H1 (cell line): ENCODE data around the gene CACNA1A. TPM values are rescaled to one million over a fixed set of nuclear protein-coding genes. Genes with fewer than 3 reads are reported as not detected.

Source experiments
- CTCF ChIA-PET: fragments of 300-600 bp; sonication (Branson Sonifier 250); formaldehyde crosslinking; loops from one replicate; lab custom pipeline; 2021; ENCODE audit not compliant: partially characterized antibody; lab: Charles Lee
- POLR2A ChIA-PET: fragments of 300-600 bp; sonication (Branson Sonifier 250); formaldehyde crosslinking; loops from one replicate; lab custom pipeline; 2021; ENCODE audit warnings: inconsistent platforms; ENCODE audit not compliant: partially characterized antibody; lab: Charles Lee
- DNase-seq, 2 experiments: peaks; one replicate each; pipeline versions ENCODE4 v3.0.0 to v3.0.0-alpha.2; 2010 to 2022; ENCODE audit warnings: low spot score in 2 of 2, low read depth in 1 of 2, mixed read lengths in 1 of 2
- FAIRE-seq: peaks from 2 replicates; lab custom pipeline; 2011; peaks lifted over from hg19 to GRCh38; lab: Jason Lieb, UNC
- H2AFZ ChIP-seq: 2 replicates; pipeline ENCODE4 v1.8.1; 2012; ENCODE audit warnings: low read length, inconsistent platforms
- H2AK5ac ChIP-seq: 2 replicates; pipeline ENCODE4 v1.6.1; 2013; ENCODE audit warnings: low read depth, low read length
- H2BK120ac ChIP-seq: replicated peaks from 2 replicates; pipeline ENCODE3; 2013; ENCODE audit warnings: low read depth, low read length, inconsistent platforms
- H2BK12ac ChIP-seq: 2 replicates; pipeline ENCODE4 v1.6.1; 2013; ENCODE audit warnings: low read depth, low read length
- H2BK15ac ChIP-seq: 2 replicates; pipeline ENCODE4 v1.6.1; 2013; ENCODE audit warnings: low read length
- H2BK20ac ChIP-seq: 2 replicates; pipeline ENCODE4 v1.6.1; 2013; ENCODE audit warnings: low read length
- H2BK5ac ChIP-seq: 2 replicates; pipeline ENCODE4 v1.6.1; 2013; ENCODE audit warnings: low read depth, low read length
- H3K14ac ChIP-seq: 2 replicates; pipeline ENCODE4 v1.6.1; 2013; ENCODE audit warnings: inconsistent platforms; ENCODE audit not compliant: insufficient read length
- H3K18ac ChIP-seq: 2 replicates; pipeline ENCODE4 v1.6.1; 2013; ENCODE audit warnings: low read length; ENCODE audit errors: extremely low read depth
- H3K23ac ChIP-seq: 2 replicates; pipeline ENCODE4 v1.6.1; 2013; ENCODE audit warnings: inconsistent platforms; ENCODE audit not compliant: insufficient read length
- H3K23me2 ChIP-seq: 2 replicates; pipeline ENCODE4 v1.6.1; 2013; ENCODE audit warnings: low read depth, low read length
- H3K27ac ChIP-seq: 2 replicates; pipeline ENCODE4 v1.6.1; 2011; ENCODE audit warnings: low read depth, low read length, inconsistent platforms
- H3K27me3 ChIP-seq, 4 experiments: replicated peaks in 1 of 4; 1 replicate in 1 of 4; 2 replicates in 3 of 4; pipeline versions ENCODE4 v1.6.1 to v1.8.1; 2011 to 2013; ENCODE audit warnings: low read length in 3 of 4, mild to moderate bottlenecking in 3 of 4, inconsistent platforms in 2 of 4, mixed read lengths in 2 of 4, moderate library complexity in 1 of 4; ENCODE audit not compliant: control insufficient read depth in 3 of 4, insufficient read depth in 3 of 4; ENCODE audit errors: extremely low read depth in 1 of 4
- H3K36me3 ChIP-seq, 4 experiments: 2 replicates each; pipeline versions ENCODE4 v1.6.1 to v1.8.1; 2011 to 2013; ENCODE audit warnings: mild to moderate bottlenecking in 4 of 4, low read length in 3 of 4, moderate library complexity in 2 of 4, control low read depth in 1 of 4, inconsistent platforms in 1 of 4; ENCODE audit not compliant: insufficient read depth in 4 of 4, control insufficient read depth in 2 of 4
- H3K4ac ChIP-seq: replicated peaks from 2 replicates; pipeline ENCODE3; 2013; ENCODE audit warnings: low read length, low read depth, mixed read lengths, inconsistent platforms; ENCODE audit not compliant: insufficient read length
- H3K4me1 ChIP-seq, 4 experiments: replicated peaks in 1 of 4; 1 replicate in 1 of 4; 2 replicates in 3 of 4; pipeline versions ENCODE4 v1.6.1 to v1.8.1; 2011 to 2013; ENCODE audit warnings: low read length in 3 of 4, inconsistent platforms in 2 of 4, mixed read lengths in 1 of 4; ENCODE audit not compliant: insufficient read depth in 4 of 4, control insufficient read depth in 3 of 4
- H3K4me2 ChIP-seq, 2 experiments: 2 replicates each; pipeline versions ENCODE4 v1.6.1 to v1.8.1; 2011 to 2013; ENCODE audit warnings: low read depth in 2 of 2, low read length in 2 of 2, control low read depth in 1 of 2, inconsistent platforms in 1 of 2, mild to moderate bottlenecking in 1 of 2; ENCODE audit not compliant: insufficient read depth in 1 of 2
- H3K4me3 ChIP-seq, 4 experiments: fragments of 200-600, 300-600 bp in 1 of 4; sonication (generic), shearing (Covaris generic), sonication (Bioruptor Twin) in 1 of 4; 2 replicates each; pipeline versions ENCODE4 v1.5.1 to v1.8.1; 2011 to 2016; ENCODE audit warnings: low read length in 4 of 4, low read depth in 3 of 4, control low read depth in 2 of 4, inconsistent platforms in 2 of 4, mild to moderate bottlenecking in 2 of 4, mixed read lengths in 1 of 4, moderate library complexity in 1 of 4; ENCODE audit not compliant: insufficient read depth in 2 of 4; ENCODE audit errors: extremely low read depth in 1 of 4
- H3K56ac ChIP-seq: replicated peaks from 2 replicates; pipeline ENCODE3; 2013; ENCODE audit warnings: low read depth, mild to moderate bottlenecking, mixed read lengths, low read length, inconsistent platforms; ENCODE audit not compliant: insufficient read length
- H3K79me1 ChIP-seq: 2 replicates; pipeline ENCODE4 v1.6.1; 2013; ENCODE audit warnings: low read depth, low read length, control low read depth
- H3K79me2 ChIP-seq, 2 experiments: 2 replicates each; pipeline versions ENCODE4 v1.6.1 to v1.8.1; 2012 to 2013; ENCODE audit warnings: low read length in 2 of 2, mild to moderate bottlenecking in 2 of 2, inconsistent platforms in 1 of 2; ENCODE audit not compliant: insufficient read depth in 2 of 2, control insufficient read depth in 1 of 2
- H3K9ac ChIP-seq, 4 experiments: replicated peaks in 1 of 4; 1 replicate in 1 of 4; 2 replicates in 3 of 4; pipeline versions ENCODE4 v1.6.1 to v1.8.1; 2011 to 2013; ENCODE audit warnings: low read depth in 3 of 4, low read length in 3 of 4, control low read depth in 2 of 4, mild to moderate bottlenecking in 2 of 4, moderate library complexity in 2 of 4, inconsistent platforms in 1 of 4; ENCODE audit errors: extremely low read depth in 1 of 4
- H3K9me3 ChIP-seq, 2 experiments: 2 replicates each; pipeline versions ENCODE4 v1.6.1 to v1.8.1; 2012 to 2013; ENCODE audit warnings: mild to moderate bottlenecking in 2 of 2, moderate library complexity in 2 of 2, control low read depth in 1 of 2, inconsistent platforms in 1 of 2, low read depth in 1 of 2, low read length in 1 of 2, mixed read lengths in 1 of 2; ENCODE audit not compliant: insufficient read depth in 2 of 2
- H4K20me1 ChIP-seq, 2 experiments: replicated peaks in 1 of 2; 2 replicates each; pipeline versions ENCODE3 to v1.8.1; 2011 to 2013; ENCODE audit warnings: inconsistent platforms in 2 of 2, low read length in 2 of 2, mild to moderate bottlenecking in 1 of 2; ENCODE audit not compliant: insufficient read depth in 2 of 2, control insufficient read depth in 1 of 2
- H4K5ac ChIP-seq: 2 replicates; pipeline ENCODE4 v1.6.1; 2013; ENCODE audit warnings: low read length, low read depth, mixed read lengths, inconsistent platforms; ENCODE audit not compliant: insufficient read length
- H4K8ac ChIP-seq: 2 replicates; pipeline ENCODE4 v1.8.0; 2013; ENCODE audit warnings: mild to moderate bottlenecking, moderate library complexity, low read length, inconsistent platforms; ENCODE audit not compliant: insufficient read depth; ENCODE audit errors: extremely low read depth
- H4K91ac ChIP-seq: replicated peaks from 2 replicates; pipeline ENCODE3; 2013; ENCODE audit warnings: low read length, mixed read lengths, inconsistent platforms; ENCODE audit not compliant: insufficient read length
- CEBPB ChIP-seq: IDR thresholded peaks from 2 replicates; pipeline ENCODE4 v1.6.1; 2012; ENCODE audit warnings: low read depth, low read length
- CHD1 ChIP-seq: IDR thresholded peaks from 2 replicates; pipeline ENCODE4 v1.6.1; 2012; ENCODE audit warnings: low read depth, low read length, improper control_type of control experiment
- JUN ChIP-seq: IDR thresholded peaks from 2 replicates; pipeline ENCODE4 v1.6.1; 2011; ENCODE audit warnings: low read depth, mild to moderate bottlenecking, improper control_type of control experiment, low read length
- WGBS, 2 experiments: shearing (Covaris generic) in 1 of 2; methylation state at CpG; one replicate each; pipeline versions ENCODE4 v1.1.6 to v1.1.7; 2013 to 2015; ENCODE audit warnings: low lambda C conversion rate in 2 of 2, mixed read lengths in 2 of 2, inconsistent platforms in 1 of 2, low coverage in 1 of 2, missing lambda C conversion rate in 1 of 2; ENCODE audit not compliant: insufficient replicate concordance in 2 of 2, insufficient coverage in 1 of 2, insufficient read length in 1 of 2; ENCODE audit errors: extremely low coverage in 1 of 2, missing lambda C conversion rate in 1 of 2; 5-methylcytosine and 5-hydroxymethylcytosine counted together
- polyA plus RNA-seq, 7 experiments: library from polyadenylated mRNA; depleted of rRNA in 3 of 7; stranded (reverse) in 5 of 7; unstranded in 2 of 7; fragments of >200 nt in 5 of 7; fragments of 200-250 nt in 2 of 7; gene quantifications; 1 replicate in 5 of 7; 2 replicates in 1 of 7; 4 replicates in 1 of 7; pipeline versions ENCODE4 v1.2.1 to v1.2.3, GENCODE V29; 2011 to 2013; ENCODE audit warnings: missing spikeins in 2 of 7, mixed read lengths in 2 of 7
- total RNA-seq: library from RNA; stranded (reverse); fragmentation: NEBNext Ultra II Directional; extraction: Animal tissue kit (Norgen Biotek cat#: 25700); gene quantifications from 2 replicates; pipeline ENCODE4 v1.2.1, GENCODE V29; 2021

Gene CACNA1A
- total and polyA plus RNA-seq, 2 of the 8 experiments (the other 6 are each of a cell fraction or from before 2014, with no cell fraction given) = 10.7 to 25.3 TPM

DNA sequence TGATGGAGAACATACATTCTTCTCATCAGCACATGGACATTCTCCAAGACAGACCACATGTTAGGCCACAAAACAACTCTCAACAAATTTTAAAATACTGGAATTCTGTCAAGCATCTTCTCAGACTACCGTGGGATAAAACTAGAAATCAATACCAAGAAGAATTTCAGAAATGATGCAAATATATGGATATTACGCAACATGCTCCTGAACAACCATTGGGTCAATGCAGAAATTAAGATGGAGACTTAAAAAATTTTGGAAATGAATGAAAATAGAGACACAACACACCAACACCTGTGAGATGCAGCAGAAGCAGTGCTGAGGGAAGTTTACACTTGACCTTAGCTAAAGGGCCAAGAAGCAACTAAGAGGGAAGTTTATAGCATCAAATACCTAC is 162.8 kb downstream of the CACNA1A start:
- H3K56ac ChIP-seq = no peak overlapping the region
- no peaks in the 10 kb centered on the region for H3K23me2 ChIP-seq
- H4K5ac ChIP-seq = no peak overlapping the region
- no peak overlapping the region for H3K18ac ChIP-seq
- FAIRE-seq (no peak), DNase-seq (no peak)
- no peak overlapping the region for H2BK5ac ChIP-seq
- no peak overlapping the region for H2BK12ac ChIP-seq
- no peak overlapping the region for H2BK15ac ChIP-seq
- H3K4me3 ChIP-seq = no peak overlapping the region
- H3K27ac ChIP-seq = no peak overlapping the region
- no peak overlapping the region for H4K91ac ChIP-seq
- peaks cover 0 to 3% of the 10 kb centered on the region in 2 experiments for H4K20me1 ChIP-seq
- no peaks in the 10 kb centered on the region for H3K79me1 ChIP-seq
- 92% methylated on average over 2 of the region's 2 CpGs; no CpG with 5 or more reads in 1 of the 2 experiments for WGBS, 2 experiments
- no peaks in the 10 kb centered on the region for H3K79me2 ChIP-seq
- H3K14ac ChIP-seq = no peak overlapping the region
- no peaks in the 10 kb centered on the region for H3K9me3 ChIP-seq
- H3K9ac ChIP-seq = no peak overlapping the region
- H3K4me2 ChIP-seq = no peak overlapping the region
- no peak overlapping the region for H2AK5ac ChIP-seq
- TF ChIP-seq CEBPB (peak; percentile 87), JUN (no peak), CHD1 (no peak)
- no peaks in the 10 kb centered on the region for H3K27me3 ChIP-seq
- no peak overlapping the region for H3K4ac ChIP-seq
- no peak overlapping the region for H4K8ac ChIP-seq
- no peak overlapping the region for H3K23ac ChIP-seq
- POLR2A ChIA-PET = no interaction called here
- no peak overlapping the region for H2AFZ ChIP-seq
- H2BK20ac ChIP-seq = no peak overlapping the region
- CTCF ChIA-PET = interaction anchor here (2.4 kb wide), 1 partner anchor 10 kb away, joined by 15 read pairs; no protein-coding TSS in a partner anchor
- H3K36me3 ChIP-seq = peaks cover 0 to under 1% (median 0%) of the 10 kb centered on the region in 4 experiments; a peak in 1 of 8 replicates
- no peak overlapping the region for H2BK120ac ChIP-seq
- no peaks in the 10 kb centered on the region for H3K4me1 ChIP-seq
